ENCODE data around the gene TSPAN10.
"Not testable (repeated sequence)": the region's sequence is repeated elsewhere in the genome, so short reads cannot be mapped to it uniquely, and the experiment has no call there.

DNA sequence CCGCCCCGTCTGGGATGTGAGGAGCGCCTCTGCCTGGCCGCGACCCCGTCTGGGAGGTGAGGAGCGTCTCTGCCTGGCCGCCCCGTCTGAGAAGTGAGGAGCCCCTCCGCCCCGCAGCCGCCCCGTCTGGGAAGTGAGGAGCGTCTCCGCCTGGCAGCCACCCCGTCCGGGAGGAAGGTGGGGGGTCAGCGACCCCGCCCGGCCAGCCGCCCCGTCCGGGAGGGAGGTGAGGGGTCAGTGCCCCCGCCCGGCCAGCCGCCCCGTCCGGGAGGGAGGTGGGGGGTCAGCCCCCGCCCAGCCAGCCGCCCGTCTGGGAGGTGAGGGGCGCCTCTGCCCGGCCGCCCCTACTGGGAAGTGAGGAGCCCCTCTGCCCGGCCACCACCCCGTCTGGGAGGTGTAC lies 18.7 kb upstream of the TSPAN10 start:
- TF ChIP-seq, protein P1, sequence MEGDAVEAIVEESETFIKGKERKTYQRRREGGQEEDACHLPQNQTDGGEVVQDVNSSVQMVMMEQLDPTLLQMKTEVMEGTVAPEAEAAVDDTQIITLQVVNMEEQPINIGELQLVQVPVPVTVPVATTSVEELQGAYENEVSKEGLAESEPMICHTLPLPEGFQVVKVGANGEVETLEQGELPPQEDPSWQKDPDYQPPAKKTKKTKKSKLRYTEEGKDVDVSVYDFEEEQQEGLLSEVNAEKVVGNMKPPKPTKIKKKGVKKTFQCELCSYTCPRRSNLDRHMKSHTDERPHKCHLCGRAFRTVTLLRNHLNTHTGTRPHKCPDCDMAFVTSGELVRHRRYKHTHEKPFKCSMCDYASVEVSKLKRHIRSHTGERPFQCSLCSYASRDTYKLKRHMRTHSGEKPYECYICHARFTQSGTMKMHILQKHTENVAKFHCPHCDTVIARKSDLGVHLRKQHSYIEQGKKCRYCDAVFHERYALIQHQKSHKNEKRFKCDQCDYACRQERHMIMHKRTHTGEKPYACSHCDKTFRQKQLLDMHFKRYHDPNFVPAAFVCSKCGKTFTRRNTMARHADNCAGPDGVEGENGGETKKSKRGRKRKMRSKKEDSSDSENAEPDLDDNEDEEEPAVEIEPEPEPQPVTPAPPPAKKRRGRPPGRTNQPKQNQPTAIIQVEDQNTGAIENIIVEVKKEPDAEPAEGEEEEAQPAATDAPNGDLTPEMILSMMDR (IDR thresholded peaks at IDR 0.05), result not testable (repeated sequence)
- not testable (repeated sequence) for TF ChIP-seq EP300, POLR2AphosphoS5 (IDR thresholded peaks at IDR 0.05)
